Testis (tissue), 2 donors: ENCODE data around the gene SWSAP1.
"Not testable (repeated sequence)": the region's sequence is repeated elsewhere in the genome, so short reads cannot be mapped to it uniquely, and the experiment has no call there.

Experiments used
- POLR2A ChIP-seq: fragments of 450-650 bp; IDR thresholded peaks from one replicate; pipeline ENCODE4 v1.6.1; 2017; ENCODE audit warnings: antibody characterized with exemption, mild to moderate bottlenecking, moderate library complexity
- TF ChIP-seq, protein P1 (sequence below), 3 experiments: fragments of 450-650 bp in 2 of 3; fragments of 200-600 bp in 1 of 3; sonication (generic) in 1 of 3; IDR thresholded peaks; one replicate each; pipeline ENCODE4 v1.5.1; 2016 to 2019; ENCODE audit warnings: antibody characterized with exemption in 3 of 3, mild to moderate bottlenecking in 2 of 3, moderate library complexity in 1 of 3

DNA sequence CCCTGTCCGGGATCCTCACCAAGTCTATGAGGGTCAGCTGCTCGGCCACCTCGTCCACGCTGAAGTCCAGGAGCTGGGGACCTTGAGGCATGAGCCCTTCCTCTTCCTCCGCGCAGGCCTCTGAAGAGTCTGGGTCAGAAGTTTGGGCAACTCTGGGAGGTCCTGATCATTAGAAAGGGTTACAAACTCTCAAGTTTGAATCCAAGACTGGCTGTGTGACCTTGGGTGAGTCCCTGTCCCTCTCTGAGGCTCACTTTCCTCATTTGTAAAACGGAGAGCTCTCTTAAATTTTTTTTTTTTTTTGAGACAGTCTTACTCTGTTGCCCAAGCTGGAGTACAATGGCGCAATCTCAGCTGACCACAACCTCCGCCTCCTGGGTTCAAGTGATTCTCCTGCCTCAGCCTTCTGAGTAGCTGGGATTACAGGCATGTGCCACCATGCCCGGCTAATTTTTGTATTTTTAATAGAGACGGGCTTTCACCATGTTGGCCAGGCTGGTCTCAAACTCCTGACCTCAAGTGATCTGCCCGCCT, 32.3 kb downstream of the SWSAP1 start:
- TF ChIP-seq, protein P1, sequence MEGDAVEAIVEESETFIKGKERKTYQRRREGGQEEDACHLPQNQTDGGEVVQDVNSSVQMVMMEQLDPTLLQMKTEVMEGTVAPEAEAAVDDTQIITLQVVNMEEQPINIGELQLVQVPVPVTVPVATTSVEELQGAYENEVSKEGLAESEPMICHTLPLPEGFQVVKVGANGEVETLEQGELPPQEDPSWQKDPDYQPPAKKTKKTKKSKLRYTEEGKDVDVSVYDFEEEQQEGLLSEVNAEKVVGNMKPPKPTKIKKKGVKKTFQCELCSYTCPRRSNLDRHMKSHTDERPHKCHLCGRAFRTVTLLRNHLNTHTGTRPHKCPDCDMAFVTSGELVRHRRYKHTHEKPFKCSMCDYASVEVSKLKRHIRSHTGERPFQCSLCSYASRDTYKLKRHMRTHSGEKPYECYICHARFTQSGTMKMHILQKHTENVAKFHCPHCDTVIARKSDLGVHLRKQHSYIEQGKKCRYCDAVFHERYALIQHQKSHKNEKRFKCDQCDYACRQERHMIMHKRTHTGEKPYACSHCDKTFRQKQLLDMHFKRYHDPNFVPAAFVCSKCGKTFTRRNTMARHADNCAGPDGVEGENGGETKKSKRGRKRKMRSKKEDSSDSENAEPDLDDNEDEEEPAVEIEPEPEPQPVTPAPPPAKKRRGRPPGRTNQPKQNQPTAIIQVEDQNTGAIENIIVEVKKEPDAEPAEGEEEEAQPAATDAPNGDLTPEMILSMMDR (IDR thresholded peaks at IDR 0.05): not testable (repeated sequence)
- not testable (repeated sequence) for TF ChIP-seq POLR2A
